Keratinocyte (primary cell): Measurements from ENCODE around the gene RALGPS2.

Experiments
- EZH2 ChIP-seq: IDR thresholded peaks from one replicate; pipeline ENCODE4 v1.6.1; 2012; ENCODE audit warnings: inconsistent platforms, mild to moderate bottlenecking, low read length, moderate library complexity
- TF ChIP-seq, protein P1 (sequence below), 3 experiments: IDR thresholded peaks in 1 of 3; conservative IDR thresholded peaks in 1 of 3; optimal IDR thresholded peaks in 1 of 3; 2 replicates in 2 of 3; 3 replicates in 1 of 3; pipeline versions ENCODE3 to v1.5.1; 2011; ENCODE audit warnings: low read length in 3 of 3, mild to moderate bottlenecking in 3 of 3, moderate library complexity in 2 of 3, control low read depth in 1 of 3, inconsistent platforms in 1 of 3; ENCODE audit not compliant: insufficient read depth in 2 of 3; ENCODE audit errors: extremely low read depth in 1 of 3

DNA sequence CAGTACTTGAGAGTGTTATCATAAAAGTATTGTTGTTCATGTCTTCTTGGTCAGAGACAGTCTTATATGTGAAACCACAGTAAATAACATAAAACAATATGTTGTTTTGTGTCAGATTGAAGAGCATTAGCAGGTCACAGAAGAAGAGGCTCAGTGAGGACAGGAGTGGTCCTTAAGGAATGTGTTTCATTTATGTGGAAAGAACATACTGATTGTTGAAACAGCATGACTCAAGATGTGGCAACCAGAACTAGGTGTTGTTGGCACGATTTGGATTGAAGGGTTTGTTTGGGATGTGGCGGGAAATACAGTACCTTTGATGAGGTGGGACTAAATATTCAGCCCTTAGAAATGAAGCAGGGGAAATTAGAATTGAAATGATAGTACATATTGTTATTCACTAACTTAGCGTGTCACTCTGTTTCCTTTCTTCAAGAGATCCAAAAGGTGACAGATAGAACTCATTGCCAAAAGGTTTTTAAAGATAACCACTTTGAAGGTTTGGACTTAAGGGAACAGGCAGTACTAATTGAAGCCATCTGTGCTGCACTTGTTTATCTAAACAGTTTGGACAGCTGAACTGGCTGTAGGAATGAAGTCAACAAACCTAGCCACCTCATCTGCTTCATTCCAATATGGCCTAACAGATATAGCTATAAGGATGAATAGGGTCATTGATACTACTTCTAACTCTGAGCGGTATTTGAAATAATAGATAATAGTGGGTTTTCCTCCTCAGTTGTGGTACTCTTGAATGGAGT is 14.4 kb downstream of the RALGPS2 start:
- TF ChIP-seq, protein P1, sequence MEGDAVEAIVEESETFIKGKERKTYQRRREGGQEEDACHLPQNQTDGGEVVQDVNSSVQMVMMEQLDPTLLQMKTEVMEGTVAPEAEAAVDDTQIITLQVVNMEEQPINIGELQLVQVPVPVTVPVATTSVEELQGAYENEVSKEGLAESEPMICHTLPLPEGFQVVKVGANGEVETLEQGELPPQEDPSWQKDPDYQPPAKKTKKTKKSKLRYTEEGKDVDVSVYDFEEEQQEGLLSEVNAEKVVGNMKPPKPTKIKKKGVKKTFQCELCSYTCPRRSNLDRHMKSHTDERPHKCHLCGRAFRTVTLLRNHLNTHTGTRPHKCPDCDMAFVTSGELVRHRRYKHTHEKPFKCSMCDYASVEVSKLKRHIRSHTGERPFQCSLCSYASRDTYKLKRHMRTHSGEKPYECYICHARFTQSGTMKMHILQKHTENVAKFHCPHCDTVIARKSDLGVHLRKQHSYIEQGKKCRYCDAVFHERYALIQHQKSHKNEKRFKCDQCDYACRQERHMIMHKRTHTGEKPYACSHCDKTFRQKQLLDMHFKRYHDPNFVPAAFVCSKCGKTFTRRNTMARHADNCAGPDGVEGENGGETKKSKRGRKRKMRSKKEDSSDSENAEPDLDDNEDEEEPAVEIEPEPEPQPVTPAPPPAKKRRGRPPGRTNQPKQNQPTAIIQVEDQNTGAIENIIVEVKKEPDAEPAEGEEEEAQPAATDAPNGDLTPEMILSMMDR (optimal IDR thresholded peaks at IDR 0.05 in 1 of 3, IDR thresholded peaks at IDR 0.05 in 1 of 3, conservative IDR thresholded peaks at IDR 0.05 in 1 of 3; ENCODE audit: extremely low read depth in 1 of 3, insufficient read depth in 2 of 3, low read length in 3 of 3), result no peak
- TF ChIP-seq EZH2, result no peak
